HepG2 (cell line): ENCODE results near the gene SLC1A2. TPM values are rescaled to one million over a fixed set of nuclear protein-coding genes. Genes with fewer than 3 reads are reported as not detected.

ENCODE experiments used
- ARNTL ChIP-seq: sonication (generic); formaldehyde crosslinking; IDR thresholded peaks from 2 replicates; pipeline ENCODE4 v1.4.0; 2020; ENCODE audit warnings: mild to moderate bottlenecking, missing genetic modification reagents
- CREB1 ChIP-seq, 2 experiments: fragments of 450-650 bp in 1 of 2; IDR thresholded peaks; 2 replicates each; pipeline ENCODE4 v1.6.1; 2016 to 2017; ENCODE audit warnings: control low read depth in 1 of 2, mild to moderate bottlenecking in 1 of 2, missing compliant biosample characterization in 1 of 2, missing genetic modification characterization in 1 of 2
- DNMT3B ChIP-seq: conservative IDR thresholded peaks from 2 replicates; pipeline ENCODE4 v1.6.1; 2016; ENCODE audit warnings: missing biosample characterization, control low read depth
- FOXP1 ChIP-seq, 2 experiments: fragments of 450-650 bp in 1 of 2; IDR thresholded peaks; 2 replicates each; pipeline ENCODE4 v1.6.1; 2017 to 2018; ENCODE audit warnings: antibody characterized with exemption in 1 of 2
- HMG20B ChIP-seq: conservative IDR thresholded peaks from 2 replicates; pipeline ENCODE4 v1.6.1; 2016; ENCODE audit warnings: missing genetic modification reagents, missing compliant biosample characterization
- HMGXB4 ChIP-seq, 2 experiments: sonication (generic) in 1 of 2; formaldehyde crosslinking in 1 of 2; IDR thresholded peaks; 2 replicates each; pipeline versions ENCODE4 v1.4.0 to v1.6.1; 2018 to 2020; ENCODE audit warnings: missing genetic modification reagents in 2 of 2, borderline replicate concordance in 1 of 2, low read depth in 1 of 2, mild to moderate bottlenecking in 1 of 2, missing biosample characterization in 1 of 2
- IKZF4 ChIP-seq: sonication (generic); formaldehyde crosslinking; IDR thresholded peaks from 2 replicates; pipeline ENCODE4 v1.5.1; 2020; ENCODE audit warnings: borderline replicate concordance, mild to moderate bottlenecking, low read depth, missing genetic modification reagents; ENCODE audit errors: not compliant biosample characterization
- KDM6A ChIP-seq: IDR thresholded peaks from 2 replicates; pipeline ENCODE4 v1.6.1; 2016; ENCODE audit warnings: low read depth
- MYC ChIP-seq: sonication (generic); formaldehyde crosslinking; IDR thresholded peaks from 2 replicates; pipeline ENCODE4 v1.9.0; 2021; ENCODE audit warnings: missing genetic modification reagents, borderline replicate concordance
- PHB2 ChIP-seq: fragments of 450-650 bp; IDR thresholded peaks from 2 replicates; pipeline ENCODE4 v1.6.1; 2018; ENCODE audit not compliant: partially characterized antibody
- POLR2AphosphoS2 ChIP-seq: IDR thresholded peaks from 2 replicates; pipeline ENCODE4 v1.6.1; 2011; ENCODE audit warnings: low read depth, low read length, improper control_type of control experiment
- REPIN1 ChIP-seq: sonication (generic); formaldehyde crosslinking; IDR thresholded peaks from 2 replicates; pipeline ENCODE4 v1.8.0; 2022; ENCODE audit warnings: missing genetic modification reagents, low read depth, mild to moderate bottlenecking, borderline replicate concordance
- RFX3 ChIP-seq: IDR thresholded peaks from 2 replicates; pipeline ENCODE4 v1.6.1; 2016; ENCODE audit warnings: missing biosample characterization, missing genetic modification reagents
- SAP130 ChIP-seq: IDR thresholded peaks from 2 replicates; pipeline ENCODE4 v1.6.1; 2016; ENCODE audit warnings: low read depth
- SKI ChIP-seq: fragments of 450-650 bp; IDR thresholded peaks from one replicate; pipeline ENCODE4 v1.6.1; 2018; ENCODE audit warnings: mild to moderate bottlenecking; ENCODE audit not compliant: partially characterized antibody
- TBX3 ChIP-seq: fragments of 450-650 bp; IDR thresholded peaks from 2 replicates; pipeline ENCODE4 v1.6.1; 2017; ENCODE audit warnings: antibody characterized with exemption, mild to moderate bottlenecking, inconsistent platforms, borderline replicate concordance
- TCF7L2 ChIP-seq: IDR thresholded peaks from 2 replicates; pipeline ENCODE4 v1.6.1; 2011; ENCODE audit warnings: mild to moderate bottlenecking, low read depth, low read length, moderate library complexity
- ZBTB21 ChIP-seq: sonication (generic); formaldehyde crosslinking; IDR thresholded peaks from 2 replicates; pipeline ENCODE4 v1.4.0; 2020; ENCODE audit warnings: missing genetic modification reagents
- ZC3H4 ChIP-seq: sonication (generic); formaldehyde crosslinking; IDR thresholded peaks from 2 replicates; pipeline ENCODE4 v1.4.0; 2020; ENCODE audit warnings: missing genetic modification reagents, borderline replicate concordance
- ZFP36 ChIP-seq: fragments of 150-350 bp; IDR thresholded peaks from 2 replicates; pipeline ENCODE4 v1.6.1; 2018; ENCODE audit warnings: borderline replicate concordance, low read length, low read depth; ENCODE audit not compliant: partially characterized antibody
- ZNF143 ChIP-seq: sonication (generic); formaldehyde crosslinking; IDR thresholded peaks from 2 replicates; pipeline ENCODE4 v1.4.0; 2020; ENCODE audit warnings: missing genetic modification reagents
- ZNF350 ChIP-seq: sonication (generic); formaldehyde crosslinking; IDR thresholded peaks from 2 replicates; pipeline ENCODE4 v1.4.0; 2020; ENCODE audit warnings: mild to moderate bottlenecking, low read depth, missing genetic modification reagents, borderline replicate concordance
- ZNF616 ChIP-seq: sonication (generic); formaldehyde crosslinking; IDR thresholded peaks from 2 replicates; pipeline ENCODE4 v1.5.0; 2020; ENCODE audit warnings: low read depth, mild to moderate bottlenecking, missing genetic modification reagents
- polyA plus RNA-seq, 8 experiments: library from polyadenylated mRNA; depleted of rRNA in 3 of 8; stranded (reverse) in 7 of 8; unstranded in 1 of 8; fragments of >200 nt; fragmentation: Illumina TruSeq in 4 of 8; extraction: Trizol in 4 of 8; gene quantifications; 2 replicates each; pipeline versions ENCODE4 v1.2.1 to v1.2.3, GENCODE V29; 2011 to 2016; ENCODE audit warnings: low read depth in 4 of 8, missing spikeins in 1 of 8, mixed read lengths in 1 of 8; ENCODE audit not compliant: insufficient read depth in 1 of 8
- total RNA-seq, 5 experiments: library from RNA; depleted of rRNA; stranded (reverse); fragments of >200 nt; fragmentation: Illumina TruSeq; extraction: Trizol; gene quantifications; 2 replicates each; pipeline ENCODE4 v1.2.3, GENCODE V29; 2016; ENCODE audit warnings: low read depth in 1 of 5
- TF ChIP-seq, protein P1 (sequence below): sonication (generic); formaldehyde crosslinking; IDR thresholded peaks from 2 replicates; pipeline ENCODE4 v1.4.0; 2020; ENCODE audit warnings: missing genetic modification reagents

The SLC1A2 gene
- total and polyA plus RNA-seq, 2 of the 13 experiments (the other 11 are each of a cell fraction or from before 2014, with no cell fraction given), result 23.2 to 43.2 TPM

DNA sequence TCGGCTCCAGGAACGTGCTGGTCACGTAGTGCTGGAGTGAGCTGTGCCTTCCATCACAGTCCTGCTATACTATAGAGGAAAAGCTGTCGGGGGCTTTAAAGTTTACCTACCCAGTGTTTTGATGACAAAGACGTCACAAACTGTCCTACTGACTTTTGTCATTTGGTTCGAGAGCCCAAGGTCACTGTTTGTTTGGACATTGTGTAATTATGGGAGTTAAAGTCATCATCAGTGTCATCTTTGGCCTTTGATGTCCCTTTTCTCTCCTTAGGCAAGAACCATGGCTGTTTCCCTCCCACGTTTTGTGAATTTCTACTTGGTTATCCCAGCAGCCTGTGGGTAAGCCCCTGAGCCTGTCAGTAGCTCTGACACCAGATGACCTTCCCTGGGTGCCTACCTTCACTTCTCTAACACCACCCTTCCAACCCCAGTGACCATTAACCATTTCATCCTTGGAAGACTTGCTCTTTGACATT, 59.3 kb downstream of the SLC1A2 start (continued):
- peak; percentile 72; the same call in 1 of the 2 replicates for TF ChIP-seq POLR2AphosphoS2
- TF ChIP-seq PHB2, result no peak
- peak; percentile 35; the same call in 1 of the 2 replicates for TF ChIP-seq RFX3 (CRISPR knock-in tag)
- TF ChIP-seq TBX3, result peak; percentile 91; the same call in 1 of the 2 replicates
- peak; percentile 95 for TF ChIP-seq SAP130
- TF ChIP-seq CREB1 (IDR thresholded peaks at IDR 0.05), result peak; percentile 92
- TF ChIP-seq CREB1 (CRISPR knock-in tag; IDR thresholded peaks at IDR 0.05), result peak; percentile 94
- peak; percentile 42; the same call in 1 of the 2 replicates for TF ChIP-seq FOXP1 (IDR thresholded peaks at IDR 0.05)
- TF ChIP-seq FOXP1 (CRISPR knock-in tag; IDR thresholded peaks at IDR 0.05), result peak; percentile 96
- peak; percentile 43; the same call in 1 of the 2 replicates for TF ChIP-seq ZNF616 (CRISPR knock-in tag)
- TF ChIP-seq IKZF4, result no peak
- peak; percentile 92 for TF ChIP-seq KDM6A (CRISPR knock-in tag)
- no peak for TF ChIP-seq ZFP36
- TF ChIP-seq ZBTB21 (CRISPR knock-in tag), result peak; percentile 95
- TF ChIP-seq ZNF350 (CRISPR knock-in tag), result peak; percentile 80
- TF ChIP-seq REPIN1, result peak; percentile 70; the same call in 1 of the 2 replicates
- peak; percentile 77; the same call in 1 of the 2 replicates for TF ChIP-seq HMG20B (CRISPR knock-in tag)
- TF ChIP-seq ARNTL, result peak; percentile 92
- TF ChIP-seq HMGXB4 (CRISPR knock-in tag; IDR thresholded peaks at IDR 0.05; ENCODE audit: borderline replicate concordance in 1 of 2, low read depth in 1 of 2), result peak; percentile 65 to 73; a peak in 2 of 4 replicates
- peak; percentile 65 for TF ChIP-seq SKI
- 0 out of 2 replicates have a peak, but pooled peaks have one; percentile 33 for TF ChIP-seq DNMT3B (CRISPR knock-in tag)
- TF ChIP-seq, protein P1, sequence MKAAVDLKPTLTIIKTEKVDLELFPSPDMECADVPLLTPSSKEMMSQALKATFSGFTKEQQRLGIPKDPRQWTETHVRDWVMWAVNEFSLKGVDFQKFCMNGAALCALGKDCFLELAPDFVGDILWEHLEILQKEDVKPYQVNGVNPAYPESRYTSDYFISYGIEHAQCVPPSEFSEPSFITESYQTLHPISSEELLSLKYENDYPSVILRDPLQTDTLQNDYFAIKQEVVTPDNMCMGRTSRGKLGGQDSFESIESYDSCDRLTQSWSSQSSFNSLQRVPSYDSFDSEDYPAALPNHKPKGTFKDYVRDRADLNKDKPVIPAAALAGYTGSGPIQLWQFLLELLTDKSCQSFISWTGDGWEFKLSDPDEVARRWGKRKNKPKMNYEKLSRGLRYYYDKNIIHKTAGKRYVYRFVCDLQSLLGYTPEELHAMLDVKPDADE (CRISPR knock-in tag), result no peak
- 0 out of 2 replicates have a peak, but pooled peaks have one; percentile 25 for TF ChIP-seq MYC (CRISPR knock-in tag)
- peak; percentile 92 for TF ChIP-seq TCF7L2
- TF ChIP-seq ZC3H4 (CRISPR knock-in tag), result no peak
- TF ChIP-seq ZNF143 (CRISPR knock-in tag), result peak; percentile 62; the same call in 1 of the 2 replicates
